HepG2 (cell line): ENCODE results near the gene XPR1. TPM values are rescaled to one million over a fixed set of nuclear protein-coding genes. Genes with fewer than 3 reads are reported as not detected.

ENCODE experiments used
- DMTF1 ChIP-seq: sonication (generic); formaldehyde crosslinking; IDR thresholded peaks from 2 replicates; pipeline ENCODE4 v1.4.0; 2020; ENCODE audit warnings: mild to moderate bottlenecking, missing genetic modification reagents
- GABPA ChIP-seq, 2 experiments: IDR thresholded peaks; 2 replicates each; pipeline ENCODE4 v1.6.1; 2011 to 2016; ENCODE audit warnings: low read depth in 2 of 2, low read length in 1 of 2, missing biosample characterization in 1 of 2, missing genetic modification characterization in 1 of 2
- HDAC1 ChIP-seq: sonication (generic); formaldehyde crosslinking; IDR thresholded peaks from 2 replicates; pipeline ENCODE4 v1.5.1; 2020; ENCODE audit warnings: mild to moderate bottlenecking, missing genetic modification reagents
- HINFP ChIP-seq: sonication (generic); formaldehyde crosslinking; IDR thresholded peaks from 2 replicates; pipeline ENCODE4 v1.4.0; 2020; ENCODE audit warnings: low read depth, mild to moderate bottlenecking, missing genetic modification reagents
- ISL2 ChIP-seq: sonication (generic); formaldehyde crosslinking; IDR thresholded peaks from 2 replicates; pipeline ENCODE4 v1.5.0; 2020; ENCODE audit warnings: missing genetic modification reagents
- MIER3 ChIP-seq: IDR thresholded peaks from 2 replicates; pipeline ENCODE4 v1.6.1; 2016; ENCODE audit warnings: missing compliant biosample characterization, borderline replicate concordance
- NR2F1 ChIP-seq, 2 experiments: fragments of 450-650 bp in 1 of 2; formaldehyde crosslinking in 1 of 2; IDR thresholded peaks; 2 replicates each; pipeline versions ENCODE4 v1.5.0 to v1.6.1; 2016 to 2020; ENCODE audit warnings: mild to moderate bottlenecking in 1 of 2, missing compliant biosample characterization in 1 of 2, missing genetic modification reagents in 1 of 2, moderate library complexity in 1 of 2
- POLR2G ChIP-seq: fragments of 200-400 bp; formaldehyde crosslinking; IDR thresholded peaks from 2 replicates; pipeline ENCODE4 v1.6.1; 2018; ENCODE audit warnings: mild to moderate bottlenecking, low read depth, low read length, moderate library complexity
- RCOR2 ChIP-seq: IDR thresholded peaks from 2 replicates; pipeline ENCODE4 v1.6.1; 2016; ENCODE audit warnings: missing biosample characterization, missing genetic modification reagents
- SAFB2 ChIP-seq: sonication (generic); formaldehyde crosslinking; IDR thresholded peaks from 2 replicates; pipeline ENCODE4 v1.5.1; 2020; ENCODE audit warnings: missing genetic modification reagents, low read depth, mild to moderate bottlenecking, borderline replicate concordance
- SMC3 ChIP-seq: IDR thresholded peaks from 2 replicates; pipeline ENCODE4 v1.6.1; 2011; ENCODE audit warnings: low read length, improper control_type of control experiment
- TCF7 ChIP-seq: sonication (generic); IDR thresholded peaks from 2 replicates; pipeline ENCODE4 v1.6.1; 2016; ENCODE audit warnings: antibody characterized with exemption, low read depth
- ZFP62 ChIP-seq: sonication (generic); formaldehyde crosslinking; IDR thresholded peaks from 2 replicates; pipeline ENCODE4 v1.4.0; 2020; ENCODE audit warnings: missing genetic modification reagents
- ZNF101 ChIP-seq: sonication (generic); formaldehyde crosslinking; IDR thresholded peaks from 2 replicates; pipeline ENCODE4 v1.4.0; 2020; ENCODE audit warnings: mild to moderate bottlenecking, low read depth, missing genetic modification reagents, borderline replicate concordance
- ZNF430 ChIP-seq: sonication (generic); formaldehyde crosslinking; IDR thresholded peaks from 2 replicates; pipeline ENCODE4 v1.9.0; 2021; ENCODE audit warnings: mild to moderate bottlenecking, missing genetic modification reagents
- ZNF709 ChIP-seq: sonication (generic); formaldehyde crosslinking; IDR thresholded peaks from 2 replicates; pipeline ENCODE4 v1.5.0; 2020; ENCODE audit warnings: mild to moderate bottlenecking, missing genetic modification reagents
- ZSCAN31 ChIP-seq: sonication (generic); formaldehyde crosslinking; IDR thresholded peaks from 2 replicates; pipeline ENCODE4 v1.5.0; 2020; ENCODE audit warnings: low read depth, mild to moderate bottlenecking, missing genetic modification reagents
- polyA plus RNA-seq, 8 experiments: library from polyadenylated mRNA; depleted of rRNA in 3 of 8; stranded (reverse) in 7 of 8; unstranded in 1 of 8; fragments of >200 nt; fragmentation: Illumina TruSeq in 4 of 8; extraction: Trizol in 4 of 8; gene quantifications; 2 replicates each; pipeline versions ENCODE4 v1.2.1 to v1.2.3, GENCODE V29; 2011 to 2016; ENCODE audit warnings: low read depth in 4 of 8, missing spikeins in 1 of 8, mixed read lengths in 1 of 8; ENCODE audit not compliant: insufficient read depth in 1 of 8
- total RNA-seq, 5 experiments: library from RNA; depleted of rRNA; stranded (reverse); fragments of >200 nt; fragmentation: Illumina TruSeq; extraction: Trizol; gene quantifications; 2 replicates each; pipeline ENCODE4 v1.2.3, GENCODE V29; 2016; ENCODE audit warnings: low read depth in 1 of 5
- TF ChIP-seq, protein P1 (sequence below): sonication (generic); formaldehyde crosslinking; IDR thresholded peaks from 2 replicates; pipeline ENCODE4 v1.4.0; 2020; ENCODE audit warnings: missing genetic modification reagents, low read depth, mild to moderate bottlenecking, borderline replicate concordance
- TF ChIP-seq, protein P2 (sequence below): sonication (generic); formaldehyde crosslinking; IDR thresholded peaks from 2 replicates; pipeline ENCODE4 v1.4.0; 2020; ENCODE audit warnings: missing genetic modification reagents, borderline replicate concordance
- TF ChIP-seq, protein P3 (sequence below): sonication (generic); formaldehyde crosslinking; IDR thresholded peaks from 2 replicates; pipeline ENCODE4 v1.5.0; 2020; ENCODE audit warnings: mild to moderate bottlenecking, missing genetic modification reagents, moderate library complexity

Gene XPR1
- total and polyA plus RNA-seq, 2 of the 13 experiments (the other 11 are each of a cell fraction or from before 2014, with no cell fraction given) = 22.3 to 23.6 TPM

DNA sequence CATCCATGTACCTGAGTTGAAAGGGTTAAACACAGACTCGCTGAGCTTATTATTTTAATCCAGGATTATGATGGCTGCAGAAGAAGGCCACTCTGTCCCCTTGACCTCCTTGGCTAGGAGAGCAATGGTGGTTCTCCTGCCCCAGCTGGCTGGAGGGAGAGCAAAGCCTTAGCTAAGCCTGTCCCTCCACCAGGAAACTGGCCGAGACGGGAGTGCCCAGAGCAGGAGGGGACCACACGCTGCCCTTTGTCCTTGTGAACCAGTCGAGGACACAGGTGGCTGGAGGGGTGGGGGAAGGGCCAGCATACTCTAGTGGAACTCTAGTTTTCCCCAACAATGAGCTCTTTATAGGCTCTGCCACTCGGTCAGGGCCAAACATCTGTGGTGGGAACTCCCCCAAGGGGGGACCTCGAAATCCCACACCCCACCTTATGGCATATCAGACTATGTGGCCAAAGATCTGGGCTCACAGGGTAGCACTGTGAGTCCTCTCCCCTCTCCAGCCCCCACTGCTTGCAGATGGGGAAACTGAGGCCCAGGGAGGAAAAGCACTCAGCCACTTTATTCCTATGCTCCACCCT, 293.7 kb downstream of the XPR1 start (continued):
- TF ChIP-seq, protein P1, sequence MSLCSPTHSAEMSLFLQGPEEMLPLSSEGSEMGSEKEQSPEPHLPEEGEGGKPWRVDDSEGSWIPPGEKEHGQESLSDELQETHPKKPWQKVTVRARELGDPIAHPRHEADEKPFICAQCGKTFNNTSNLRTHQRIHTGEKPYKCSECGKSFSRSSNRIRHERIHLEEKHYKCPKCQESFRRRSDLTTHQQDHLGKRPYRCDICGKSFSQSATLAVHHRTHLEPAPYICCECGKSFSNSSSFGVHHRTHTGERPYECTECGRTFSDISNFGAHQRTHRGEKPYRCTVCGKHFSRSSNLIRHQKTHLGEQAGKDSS = no peak; the same call in 1 of the 2 replicates
- no peak for TF ChIP-seq ZNF101 (CRISPR knock-in tag)
- no peak for TF ChIP-seq ISL2
- TF ChIP-seq, protein P2, sequence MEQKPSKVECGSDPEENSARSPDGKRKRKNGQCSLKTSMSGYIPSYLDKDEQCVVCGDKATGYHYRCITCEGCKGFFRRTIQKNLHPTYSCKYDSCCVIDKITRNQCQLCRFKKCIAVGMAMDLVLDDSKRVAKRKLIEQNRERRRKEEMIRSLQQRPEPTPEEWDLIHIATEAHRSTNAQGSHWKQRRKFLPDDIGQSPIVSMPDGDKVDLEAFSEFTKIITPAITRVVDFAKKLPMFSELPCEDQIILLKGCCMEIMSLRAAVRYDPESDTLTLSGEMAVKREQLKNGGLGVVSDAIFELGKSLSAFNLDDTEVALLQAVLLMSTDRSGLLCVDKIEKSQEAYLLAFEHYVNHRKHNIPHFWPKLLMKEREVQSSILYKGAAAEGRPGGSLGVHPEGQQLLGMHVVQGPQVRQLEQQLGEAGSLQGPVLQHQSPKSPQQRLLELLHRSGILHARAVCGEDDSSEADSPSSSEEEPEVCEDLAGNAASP (CRISPR knock-in tag) = peak; percentile 97; the same call in 1 of the 2 replicates
- no peak for TF ChIP-seq GABPA (IDR thresholded peaks at IDR 0.05; ENCODE audit: low read depth, low read length)
- no peak for TF ChIP-seq GABPA (CRISPR knock-in tag; IDR thresholded peaks at IDR 0.05; ENCODE audit: low read depth)
- 0 out of 2 replicates have a peak, but pooled peaks have one; percentile 40 for TF ChIP-seq ZNF709 (CRISPR knock-in tag)
- no peak for TF ChIP-seq DMTF1
- TF ChIP-seq NR2F1 (CRISPR knock-in tag; IDR thresholded peaks at IDR 0.05) = no peak
- TF ChIP-seq SAFB2 (CRISPR knock-in tag) = no peak
- 0 out of 2 replicates have a peak, but pooled peaks have one; percentile 61 for TF ChIP-seq HINFP
- TF ChIP-seq ZFP62 (CRISPR knock-in tag) = no peak
- no peak for TF ChIP-seq TCF7
- TF ChIP-seq ZSCAN31 (CRISPR knock-in tag) = no peak
- 0 out of 2 replicates have a peak, but pooled peaks have one; percentile 11 for TF ChIP-seq ZNF430 (CRISPR knock-in tag)
- TF ChIP-seq SMC3 = no peak
- TF ChIP-seq RCOR2 (CRISPR knock-in tag) = no peak
- TF ChIP-seq, protein P3, sequence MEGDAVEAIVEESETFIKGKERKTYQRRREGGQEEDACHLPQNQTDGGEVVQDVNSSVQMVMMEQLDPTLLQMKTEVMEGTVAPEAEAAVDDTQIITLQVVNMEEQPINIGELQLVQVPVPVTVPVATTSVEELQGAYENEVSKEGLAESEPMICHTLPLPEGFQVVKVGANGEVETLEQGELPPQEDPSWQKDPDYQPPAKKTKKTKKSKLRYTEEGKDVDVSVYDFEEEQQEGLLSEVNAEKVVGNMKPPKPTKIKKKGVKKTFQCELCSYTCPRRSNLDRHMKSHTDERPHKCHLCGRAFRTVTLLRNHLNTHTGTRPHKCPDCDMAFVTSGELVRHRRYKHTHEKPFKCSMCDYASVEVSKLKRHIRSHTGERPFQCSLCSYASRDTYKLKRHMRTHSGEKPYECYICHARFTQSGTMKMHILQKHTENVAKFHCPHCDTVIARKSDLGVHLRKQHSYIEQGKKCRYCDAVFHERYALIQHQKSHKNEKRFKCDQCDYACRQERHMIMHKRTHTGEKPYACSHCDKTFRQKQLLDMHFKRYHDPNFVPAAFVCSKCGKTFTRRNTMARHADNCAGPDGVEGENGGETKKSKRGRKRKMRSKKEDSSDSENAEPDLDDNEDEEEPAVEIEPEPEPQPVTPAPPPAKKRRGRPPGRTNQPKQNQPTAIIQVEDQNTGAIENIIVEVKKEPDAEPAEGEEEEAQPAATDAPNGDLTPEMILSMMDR (CRISPR knock-in tag) = no peak; the same call in 1 of the 2 replicates
- TF ChIP-seq POLR2G = no peak
- peak; percentile 84 for TF ChIP-seq HDAC1 (CRISPR knock-in tag)
- TF ChIP-seq MIER3 (CRISPR knock-in tag) = peak; percentile 33; the same call in 1 of the 2 replicates
